NCI-H524 (cell line): ENCODE results near the gene SBF2.
"Not testable (repeated sequence)": the region's sequence is repeated elsewhere in the genome, so short reads cannot be mapped to it uniquely, and the experiment has no call there.

Source experiments
- DNase-seq, 2 experiments: peaks; one replicate each; lab custom pipeline; 2025; lab: John Stamatoyannopoulos, UW

SBF2 gene

DNA sequence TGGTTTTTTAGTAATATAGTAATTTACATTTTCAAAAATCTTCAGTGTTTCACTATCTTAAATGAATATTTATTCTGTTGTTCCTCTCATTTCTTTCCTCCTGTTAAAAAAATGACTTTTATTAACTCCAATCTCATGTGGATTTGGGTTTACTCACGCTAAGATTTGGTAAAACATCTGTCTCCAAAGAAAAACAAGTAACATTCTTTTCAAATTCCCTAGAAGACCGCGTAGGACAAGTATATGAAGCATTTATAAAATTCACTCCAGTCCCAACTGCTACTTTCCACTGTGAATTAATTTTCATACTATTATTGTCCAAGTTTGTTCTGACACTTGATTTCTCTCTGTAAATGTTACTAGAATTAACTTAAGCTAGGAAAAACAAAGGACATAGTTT, 26.2 kb downstream of the SBF2 start:
- no peak for DNase-seq

GRCh38 chr11:10265936-10266335, 28.1 kb downstream of the SBF2 start:
- DNase-seq: no peak

DNA sequence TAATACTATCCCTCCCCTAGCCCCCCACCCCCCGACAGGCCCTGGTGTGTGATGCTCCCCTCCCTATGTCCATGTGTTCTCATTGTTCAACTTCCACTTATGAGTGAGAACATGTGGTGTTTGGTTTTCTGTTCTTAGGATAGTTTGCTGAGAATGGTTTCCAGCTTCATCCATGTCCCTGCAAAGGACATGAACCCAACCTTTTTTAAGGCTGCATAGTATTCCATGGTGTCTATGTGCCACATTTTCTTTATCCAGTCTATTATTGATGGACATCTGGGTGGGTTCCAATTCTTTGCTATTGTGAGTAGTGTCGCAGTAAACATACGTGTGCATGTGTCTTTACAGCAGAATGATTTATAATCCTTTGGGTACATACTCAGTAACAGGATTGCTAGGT, 29.3 kb downstream of the SBF2 start:
- DNase-seq: not testable (repeated sequence)

GRCh38 chr11:10263929-10264328, 30.1 kb downstream of the SBF2 start:
- no peak for DNase-seq

GRCh38 chr11:10261821-10262220, 32.2 kb downstream of the SBF2 start:
- DNase-seq: no peak

- DNase-seq: no peak
Observed at GRCh38 chr11:10257478-10257877, 36.5 kb downstream of the SBF2 start.

DNA sequence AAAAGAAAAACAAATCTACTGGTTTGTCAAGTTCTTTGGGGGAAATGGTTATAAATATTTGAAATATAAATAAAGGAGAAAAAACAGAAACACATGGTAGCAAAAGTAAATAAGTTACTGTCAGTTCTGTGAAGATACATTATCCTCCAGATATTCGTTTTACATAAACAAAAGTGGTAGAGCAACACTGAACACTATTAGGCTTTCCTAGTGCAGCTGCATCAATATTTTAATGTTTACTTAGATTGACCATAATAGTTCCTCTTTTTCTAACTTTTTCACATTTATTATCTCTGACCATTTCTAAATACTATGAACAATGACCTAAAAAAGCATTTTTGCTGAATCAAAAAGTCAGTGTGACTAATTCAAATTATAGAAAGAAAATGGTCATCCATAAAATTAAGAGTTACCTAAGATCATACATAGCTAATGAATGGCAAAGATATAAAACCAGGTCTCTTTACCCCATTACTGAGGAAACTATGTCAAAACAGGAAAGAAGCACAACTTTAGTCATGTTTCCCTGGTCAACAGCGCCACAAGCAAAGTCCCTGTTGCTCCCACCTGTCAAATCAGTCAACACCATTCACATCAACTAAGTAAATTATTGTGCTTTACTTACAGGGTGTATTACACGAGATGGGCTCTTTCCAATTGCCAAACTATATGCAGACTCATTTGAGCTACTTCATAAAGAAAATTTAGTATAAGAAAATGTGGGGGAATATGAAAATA, 38.5 kb downstream of the SBF2 start:
- DNase-seq: no peak

DNA sequence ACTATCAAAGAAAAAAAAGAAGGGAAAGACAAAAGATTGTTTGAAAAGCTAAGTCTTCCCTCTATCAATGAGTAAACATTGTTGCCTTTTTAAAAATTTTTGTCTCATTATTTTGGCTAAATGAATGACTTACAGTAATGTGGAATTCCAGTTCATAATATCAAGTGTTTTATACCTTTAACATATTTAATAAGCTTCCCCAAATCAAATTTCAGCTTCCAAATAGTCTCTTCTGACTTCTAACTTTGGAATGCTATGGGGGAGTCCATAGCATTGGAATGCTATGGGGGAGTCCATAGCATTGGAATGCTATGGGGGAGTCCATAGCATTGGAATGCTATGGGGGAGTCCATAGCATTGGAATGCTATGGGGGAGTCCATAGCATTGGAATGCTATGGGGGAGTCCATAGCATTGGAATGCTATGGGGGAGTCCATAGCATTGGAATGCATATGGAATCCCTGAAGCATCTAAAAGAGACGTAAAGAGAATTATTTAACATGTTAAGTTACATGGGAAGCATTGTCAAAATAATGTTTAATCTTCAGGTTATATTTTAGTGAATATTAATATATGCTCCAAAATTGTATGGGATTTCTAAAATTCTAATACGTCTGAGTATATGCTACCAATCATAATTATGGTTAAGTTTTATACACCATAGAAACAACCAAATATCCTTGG, 44.4 kb downstream of the SBF2 start:
- DNase-seq: not testable (repeated sequence)

- DNase-seq: no peak
Observed at GRCh38 chr11:10247011-10247410, 47.0 kb downstream of the SBF2 start.

DNA sequence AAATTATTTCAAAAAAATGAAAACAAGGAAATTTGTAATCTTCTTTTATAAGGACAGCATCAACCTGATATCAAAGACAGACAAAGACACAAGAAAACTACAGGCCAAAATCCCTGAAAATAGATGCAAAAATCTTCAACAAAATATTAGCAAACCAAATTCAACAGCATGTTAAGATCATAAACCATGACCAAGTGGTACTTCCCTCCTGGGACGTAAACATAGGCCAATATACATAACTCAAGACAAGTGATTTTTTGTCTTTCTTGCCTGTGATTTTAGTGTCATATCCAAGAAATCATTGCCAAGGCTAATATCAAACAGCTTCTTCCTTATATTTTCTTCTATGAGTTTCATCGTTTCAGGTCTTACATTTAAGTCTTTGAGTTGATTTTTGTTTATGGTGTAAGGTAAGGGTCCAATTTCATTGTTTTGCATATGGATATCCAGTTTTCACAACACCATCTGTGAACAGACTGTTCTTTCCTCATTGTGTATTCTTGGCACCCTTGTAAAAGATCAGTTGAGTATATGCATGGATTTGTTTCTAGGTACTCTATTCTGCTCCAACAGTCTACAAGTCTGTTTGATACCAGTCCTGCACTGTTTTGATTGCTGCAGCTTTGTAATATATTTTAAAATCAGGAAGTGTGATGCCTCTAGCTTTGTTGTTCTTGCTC, 50.0 kb downstream of the SBF2 start:
- DNase-seq: peak in 1 of 2 experiments; percentile 31

- no peak for DNase-seq
Observed at GRCh38 chr11:10236840-10237239, 57.2 kb downstream of the SBF2 start.

DNA sequence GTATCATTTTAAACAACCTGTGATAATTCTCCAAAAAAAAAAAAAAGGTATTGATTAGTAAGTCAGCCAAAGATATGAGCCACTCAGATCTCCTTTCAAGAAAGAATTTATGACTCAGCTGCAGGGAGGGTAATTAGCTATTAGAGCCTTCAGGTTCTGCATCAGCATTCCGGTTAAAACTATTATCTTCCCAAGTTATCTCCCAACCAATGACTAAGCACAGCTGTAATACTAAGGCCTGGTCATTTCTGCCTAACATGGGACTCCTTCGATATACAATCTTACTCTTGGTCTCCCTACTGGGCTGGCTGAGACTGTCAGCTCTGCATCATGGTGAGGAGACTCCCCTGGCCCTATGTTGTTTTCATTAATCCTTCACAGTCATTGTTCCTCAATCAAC, 60.4 kb downstream of the SBF2 start:
- DNase-seq: no peak

DNA sequence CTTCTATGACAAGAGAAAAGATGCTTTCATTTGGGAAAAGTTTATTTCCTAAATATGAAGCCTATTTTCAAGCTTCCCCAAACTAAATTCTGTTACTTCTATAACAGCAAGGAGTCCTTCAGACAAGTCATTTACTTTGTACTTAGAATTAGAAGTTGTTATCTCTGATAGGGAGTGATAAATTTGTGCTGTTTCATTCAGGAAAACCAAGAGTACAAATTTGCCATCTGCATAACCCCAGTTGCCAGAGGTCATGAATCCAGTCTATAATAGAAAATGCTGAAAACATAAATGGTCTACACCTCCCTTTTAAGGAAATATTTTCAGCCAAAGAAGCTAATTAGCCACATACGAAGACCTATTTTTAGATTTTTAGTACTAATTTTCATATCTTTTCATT, 61.3 kb downstream of the SBF2 start:
- DNase-seq: no peak

DNA sequence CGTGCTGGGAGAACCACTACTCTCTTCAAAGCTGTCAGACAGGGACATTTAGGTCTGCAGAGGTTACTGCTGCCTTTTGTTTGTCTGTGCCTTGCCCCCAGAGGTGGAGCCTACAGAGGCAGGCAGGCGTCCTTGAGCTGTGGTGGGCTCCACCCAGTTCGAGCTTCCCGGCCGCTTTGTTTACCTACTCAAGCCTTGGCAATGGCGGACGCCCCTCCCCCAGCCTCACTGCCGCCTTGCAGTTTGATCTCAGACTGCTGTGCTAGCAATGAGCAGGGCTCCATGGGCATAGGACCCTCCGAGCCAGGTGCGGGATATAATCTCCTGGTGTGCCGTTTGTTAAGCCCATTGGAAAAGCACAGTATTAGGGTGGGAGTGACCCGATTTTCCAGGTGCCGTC, 62.2 kb downstream of the SBF2 start:
- DNase-seq: not testable (repeated sequence)

- no peak for DNase-seq
Observed at GRCh38 chr11:10225553-10225952, 68.5 kb downstream of the SBF2 start.

DNA sequence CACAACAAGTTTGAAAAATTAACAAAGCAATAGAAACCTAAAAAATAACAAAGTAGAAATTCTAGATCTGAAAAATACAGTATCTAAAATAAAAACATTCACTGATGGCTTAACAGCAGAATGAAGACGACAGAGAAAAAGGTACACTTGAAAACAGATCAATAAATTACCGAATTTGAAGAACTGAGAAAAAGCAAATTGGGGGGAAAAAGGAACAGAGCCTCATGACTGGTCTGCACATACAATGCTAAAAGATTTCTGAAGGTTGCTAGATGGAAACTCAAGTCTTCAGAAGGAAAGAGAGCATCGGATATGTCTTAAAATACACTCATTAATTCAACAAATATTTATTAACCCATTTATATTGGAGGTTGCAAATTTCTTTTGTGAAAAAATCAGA, 71.6 kb downstream of the SBF2 start:
- no peak for DNase-seq

- no peak for DNase-seq
Observed at GRCh38 chr11:10221342-10221741, 72.7 kb downstream of the SBF2 start.

DNA sequence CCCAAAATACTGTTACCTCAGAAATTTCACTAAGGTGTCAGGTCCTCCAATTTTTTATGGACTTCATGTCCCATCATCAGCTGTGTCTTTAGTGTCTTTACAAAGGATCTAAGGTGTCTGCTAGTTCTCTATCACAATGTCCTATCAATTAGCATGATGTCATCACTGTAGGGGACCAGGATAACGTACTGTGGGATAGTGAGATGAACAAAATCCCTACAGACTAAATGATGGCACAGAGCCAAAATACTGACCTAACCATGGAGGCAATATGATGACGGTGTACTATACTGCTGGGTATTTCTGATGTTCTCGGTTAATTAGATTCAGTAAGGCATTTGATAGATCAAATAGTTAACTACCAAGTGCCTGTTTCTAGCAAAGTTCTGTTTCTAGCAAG, 82.5 kb downstream of the SBF2 start:
- no peak for DNase-seq

DNA sequence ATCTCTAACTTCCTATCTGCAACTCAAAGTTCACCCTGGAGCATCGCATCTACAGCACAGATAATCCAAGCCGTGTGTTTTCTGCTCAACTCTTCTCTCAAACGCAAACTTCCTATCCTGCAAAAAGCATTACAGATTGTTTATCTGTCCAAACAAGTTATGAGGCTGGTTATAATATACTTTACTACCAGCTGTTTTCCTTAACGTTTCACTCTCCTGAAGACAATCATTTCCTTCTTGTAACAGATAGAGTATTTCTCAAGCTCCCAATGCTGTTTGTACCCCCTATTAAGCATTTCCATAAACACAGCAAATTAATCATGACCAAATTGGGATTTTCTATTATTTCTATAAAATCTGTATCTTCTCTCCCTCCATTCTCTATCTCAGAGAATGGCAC, 84.7 kb downstream of the SBF2 start:
- no peak for DNase-seq

DNA sequence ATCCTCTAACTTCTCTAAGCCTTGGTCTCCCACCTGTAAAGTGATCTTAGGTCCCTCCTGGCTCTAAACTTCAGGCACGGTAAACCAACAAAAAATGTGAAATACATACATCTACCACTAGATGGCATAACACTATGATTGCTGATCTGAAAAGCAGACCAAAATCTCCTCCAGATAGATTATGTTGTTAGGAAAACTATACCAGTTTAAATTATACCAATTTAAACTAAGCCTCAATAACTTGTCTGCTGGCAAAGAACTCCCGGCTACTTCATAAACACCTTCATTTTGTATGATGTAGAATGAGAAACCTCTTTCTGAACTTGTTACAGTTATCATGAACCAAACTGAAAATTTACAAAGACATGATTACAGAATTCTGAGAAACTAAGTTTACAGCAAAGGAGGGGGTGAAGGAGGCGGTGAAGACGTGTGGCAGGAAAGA, 85.9 kb downstream of the SBF2 start:
- DNase-seq: peak; percentile 2 to 50

- no peak for DNase-seq
Observed at GRCh38 chr11:10205928-10206327, 88.1 kb downstream of the SBF2 start.

- no peak for DNase-seq
Observed at GRCh38 chr11:10204021-10204420, 90.0 kb downstream of the SBF2 start.

GRCh38 chr11:10201343-10201742, 92.7 kb downstream of the SBF2 start:
- no peak for DNase-seq
